GM19023 (cell line): ENCODE results near the gene CYSLTR2.

Experiments
- ATAC-seq: cut with Tn5 transposase; IDR thresholded peaks from one replicate; pipeline ENCODE4 v1.9.1; 2021; ENCODE audit warnings: mild to moderate bottlenecking, moderate library complexity; ENCODE audit not compliant: unreplicated experiment

The CYSLTR2 gene, protein sequence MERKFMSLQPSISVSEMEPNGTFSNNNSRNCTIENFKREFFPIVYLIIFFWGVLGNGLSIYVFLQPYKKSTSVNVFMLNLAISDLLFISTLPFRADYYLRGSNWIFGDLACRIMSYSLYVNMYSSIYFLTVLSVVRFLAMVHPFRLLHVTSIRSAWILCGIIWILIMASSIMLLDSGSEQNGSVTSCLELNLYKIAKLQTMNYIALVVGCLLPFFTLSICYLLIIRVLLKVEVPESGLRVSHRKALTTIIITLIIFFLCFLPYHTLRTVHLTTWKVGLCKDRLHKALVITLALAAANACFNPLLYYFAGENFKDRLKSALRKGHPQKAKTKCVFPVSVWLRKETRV

DNA sequence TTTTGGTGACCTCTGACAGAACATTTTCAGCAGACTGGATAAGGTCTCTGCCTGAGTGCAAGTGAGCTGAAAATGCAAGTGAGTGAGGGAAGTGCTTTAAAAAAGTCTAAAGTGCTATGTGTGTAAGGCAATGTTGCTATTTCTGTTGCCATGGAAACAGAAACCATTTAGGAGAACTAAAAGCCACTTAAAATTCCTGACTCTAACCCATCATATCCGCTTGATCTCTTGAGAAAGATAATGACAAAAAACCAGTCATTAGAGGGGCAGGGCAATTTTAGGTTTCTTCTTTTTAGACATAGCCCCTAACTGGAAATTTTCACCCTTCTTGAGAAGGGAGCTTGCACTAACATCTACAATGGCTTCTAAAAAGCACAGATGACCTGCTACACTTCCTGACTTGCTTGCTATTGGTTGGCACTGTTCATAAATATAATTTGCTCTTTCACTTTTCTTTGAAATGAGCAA is at the start of gene CYSLTR2:
TSS of gene CYSLTR2 (plus strand) at position 458 of the 468 bp plus-strand sequence. CDS start 52,889 bp downstream, outside the sequence.
- ATAC-seq: peak; percentile 55

DNA sequence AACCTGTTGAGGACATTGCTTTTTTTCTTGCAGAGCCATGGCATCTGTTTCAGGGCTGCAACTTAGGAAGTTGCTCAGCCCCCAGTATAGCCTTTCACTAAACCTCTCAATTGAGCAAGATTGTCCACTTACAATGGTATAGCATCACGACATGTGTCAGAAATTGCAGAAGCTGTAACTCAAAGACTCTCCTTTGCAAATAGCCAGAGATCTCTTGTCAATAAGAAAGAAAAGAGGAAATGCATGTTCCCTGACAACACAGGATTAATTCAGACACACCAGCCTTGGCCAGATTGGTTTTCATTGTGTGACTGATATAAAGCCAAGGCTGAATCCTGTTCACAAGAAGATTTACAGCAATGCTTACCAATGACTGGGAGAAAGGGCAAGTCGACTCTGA is 38.7 kb upstream of the CYSLTR2 start:
- no peak for ATAC-seq

- no peak for ATAC-seq
These were observed 34.8 kb upstream of the CYSLTR2 start for GRCh38 chr13:48618937-48619336.

DNA sequence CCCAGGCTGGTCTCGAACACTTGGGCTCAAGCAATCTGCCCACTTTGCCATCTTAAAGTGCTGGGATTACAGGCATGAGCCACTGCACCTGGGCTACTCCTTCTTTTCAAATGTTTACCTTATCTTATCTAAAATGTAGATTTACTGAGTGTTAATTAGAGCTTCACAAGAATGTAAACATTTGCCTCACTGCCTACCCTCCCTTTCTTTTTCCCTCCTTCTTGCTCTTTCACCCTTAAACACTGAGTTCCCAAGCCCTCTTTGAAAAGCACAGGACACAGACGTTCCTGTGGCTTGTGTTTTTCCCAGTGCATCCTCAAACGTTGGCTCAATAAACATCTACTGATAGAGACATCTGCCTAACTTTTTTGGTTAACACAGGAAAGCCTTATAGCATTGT is 32.7 kb upstream of the CYSLTR2 start:
- ATAC-seq: no peak

- no peak for ATAC-seq
These were observed 29.7 kb upstream of the CYSLTR2 start for GRCh38 chr13:48624016-48624415.

- ATAC-seq: no peak
These were observed 28.9 kb upstream of the CYSLTR2 start for GRCh38 chr13:48624858-48625257.

- no peak for ATAC-seq
These were observed 28.2 kb upstream of the CYSLTR2 start for GRCh38 chr13:48625413-48626076.

DNA sequence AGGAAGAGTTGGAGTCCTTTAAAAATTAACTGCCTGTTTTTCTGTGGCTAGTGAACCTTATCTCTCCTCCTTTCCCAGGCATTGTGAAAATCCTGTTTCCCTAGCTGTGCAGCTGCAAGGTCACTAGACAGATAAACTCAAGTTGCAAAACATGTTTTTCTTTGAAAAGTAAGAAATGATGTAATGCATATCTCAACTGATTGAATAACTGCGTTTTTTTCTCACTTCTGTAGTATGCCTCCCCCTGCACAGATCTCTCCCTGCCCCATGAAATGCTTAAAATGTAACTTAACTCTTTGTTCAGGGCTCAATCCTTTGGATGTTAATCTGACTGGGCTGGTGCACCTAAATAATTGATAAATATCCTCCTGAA is 27.7 kb upstream of the CYSLTR2 start:
- no peak for ATAC-seq

- no peak for ATAC-seq
These were observed 26.8 kb upstream of the CYSLTR2 start for GRCh38 chr13:48626726-48627451.

GRCh38 chr13:48629277-48629676 is 24.5 kb upstream of the CYSLTR2 start:
- no peak for ATAC-seq

DNA sequence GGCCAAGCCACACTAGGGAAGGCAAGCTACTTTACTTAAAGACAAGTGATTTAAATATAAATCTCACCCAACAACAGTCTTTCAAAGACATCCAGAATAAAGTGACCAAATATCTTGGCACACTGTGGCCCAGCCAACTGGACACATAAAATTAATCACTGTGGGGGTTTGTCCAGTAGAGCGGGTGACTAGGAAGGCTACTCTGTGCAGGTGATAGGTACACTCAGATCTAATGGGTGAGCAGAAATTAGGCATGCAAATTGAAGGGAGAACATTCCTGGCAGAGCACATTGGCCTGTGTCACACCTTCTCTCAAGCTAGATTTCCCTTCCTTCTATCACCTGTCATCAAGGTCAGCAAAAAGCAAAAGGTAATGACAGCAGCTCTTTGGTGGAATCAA is 23.4 kb upstream of the CYSLTR2 start:
- no peak for ATAC-seq

DNA sequence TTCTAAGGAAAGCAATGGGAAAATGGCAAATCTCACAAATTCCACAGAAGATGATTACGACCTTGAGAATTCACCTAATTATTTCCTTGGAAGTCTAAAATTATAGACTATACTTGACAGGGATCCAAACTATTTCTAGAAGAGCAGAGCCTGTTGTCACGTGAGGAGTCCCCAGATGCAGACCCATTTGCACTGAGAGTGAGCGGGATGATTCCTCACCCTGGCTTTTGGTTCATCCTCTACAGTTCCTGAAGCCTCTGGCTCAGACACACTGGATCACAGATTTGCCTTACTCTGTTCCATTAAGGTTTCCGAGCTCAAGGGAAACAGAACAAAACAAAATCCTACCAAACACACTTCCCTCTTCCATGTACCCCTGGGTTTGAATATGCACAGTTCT is 23.0 kb upstream of the CYSLTR2 start:
- no peak for ATAC-seq

GRCh38 chr13:48631441-48631840 is 22.3 kb upstream of the CYSLTR2 start:
- ATAC-seq: no peak

DNA sequence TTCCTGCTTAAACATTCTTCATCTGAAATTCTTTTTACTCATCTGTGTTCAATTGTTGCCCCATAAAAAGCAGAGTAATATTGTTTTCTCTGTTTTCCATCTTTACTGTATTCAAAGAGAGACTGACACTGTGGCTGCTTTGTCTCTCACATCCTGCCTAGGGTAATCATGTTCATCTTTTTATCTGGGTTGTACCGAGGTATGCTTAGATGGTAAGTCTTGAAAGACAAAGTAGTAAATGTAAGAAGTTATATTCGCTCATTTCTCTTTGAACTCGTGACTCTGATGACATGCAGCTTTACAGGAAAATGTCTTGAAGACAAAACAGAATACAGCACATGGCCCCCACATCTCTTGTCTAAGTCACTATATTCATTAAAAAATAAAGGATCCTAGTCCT is 20.0 kb upstream of the CYSLTR2 start:
- ATAC-seq: no peak

- ATAC-seq: no peak
These were observed 19.1 kb upstream of the CYSLTR2 start for GRCh38 chr13:48634636-48635035.

DNA sequence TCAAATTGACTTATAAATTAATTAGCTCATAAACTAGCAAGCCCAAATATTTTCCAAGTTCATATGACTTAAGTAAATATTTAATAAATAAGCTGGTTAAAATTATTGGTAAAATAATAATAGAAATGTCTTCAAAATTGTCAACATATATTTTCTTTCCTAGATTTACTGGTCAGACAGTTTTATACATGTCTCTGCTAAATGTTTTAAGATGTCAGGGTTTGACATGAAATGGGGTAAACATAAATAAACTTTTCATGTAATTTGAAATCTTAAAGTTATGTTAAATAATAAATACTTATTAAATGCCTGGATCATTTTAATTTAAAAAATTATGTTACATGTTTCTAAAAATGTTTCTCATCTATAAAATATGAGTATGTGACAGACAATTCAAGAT is 18.3 kb upstream of the CYSLTR2 start:
- ATAC-seq: no peak

GRCh38 chr13:48636550-48636949 is 17.2 kb upstream of the CYSLTR2 start:
- ATAC-seq: no peak

DNA sequence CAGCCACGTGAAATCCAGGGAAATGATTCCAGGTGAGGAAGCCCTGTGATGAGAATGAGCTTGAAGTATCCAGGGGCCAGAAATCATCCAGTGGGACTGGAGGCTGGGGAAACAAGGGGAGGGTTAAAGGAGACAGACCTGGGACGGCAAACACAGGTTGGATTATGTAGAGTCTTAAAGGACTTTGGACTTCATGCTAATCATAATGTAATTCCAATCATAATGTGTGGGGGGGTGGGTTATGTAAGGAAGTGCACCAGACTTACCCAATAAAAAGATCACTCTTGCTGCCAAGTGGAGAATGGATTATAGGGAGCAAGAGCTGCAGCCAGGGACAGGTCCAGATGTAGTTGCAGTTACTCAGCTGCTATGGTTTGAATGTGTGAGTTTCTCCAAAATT is 16.1 kb upstream of the CYSLTR2 start:
- ATAC-seq: no peak

- no peak for ATAC-seq
These were observed 13.0 kb upstream of the CYSLTR2 start for GRCh38 chr13:48640767-48641166.

GRCh38 chr13:48641404-48641803 is 12.3 kb upstream of the CYSLTR2 start:
- ATAC-seq: no peak

GRCh38 chr13:48642061-48642460 is 11.7 kb upstream of the CYSLTR2 start:
- ATAC-seq: no peak

DNA sequence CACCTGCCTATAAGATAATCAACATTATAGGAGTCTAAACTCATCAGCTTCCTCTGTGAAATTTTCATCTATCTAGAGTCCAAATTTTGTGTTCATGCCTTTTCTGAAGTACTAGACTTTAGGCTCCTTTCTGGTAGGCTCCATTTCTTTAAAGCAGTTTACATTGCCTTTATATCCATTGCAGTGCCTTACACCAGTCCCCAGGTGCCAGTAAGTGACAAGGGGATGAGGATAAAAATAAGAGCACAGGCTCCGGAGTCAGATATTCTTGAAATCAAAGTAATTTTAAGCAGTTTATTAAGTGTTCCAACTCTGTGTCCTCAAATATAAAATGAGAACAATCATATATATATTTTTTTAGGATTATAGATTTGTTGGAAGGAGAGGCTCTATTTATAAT is 10.6 kb upstream of the CYSLTR2 start:
- no peak for ATAC-seq
